Posterior cingulate gyrus (tissue), 11 donors: ENCODE data around the gene DIP2C.
A peak's percentile ranks its signal among the peaks of the same experiment; 100 is the strongest.
"Not testable (repeated sequence)": the region's sequence is repeated elsewhere in the genome, so short reads cannot be mapped to it uniquely, and the experiment has no call there.

ENCODE experiments used
- DNase-seq, 10 donors: peaks; one replicate each; pipeline versions ENCODE4 v3.0.0 to v3.0.0-alpha.2; 2020 to 2021; ENCODE audit warnings: mixed read lengths in 3 of 10
- intact Hi-C: fragments of 100-400 bp; cut with DNase I; formaldehyde crosslinking; loops from one replicate; pipeline ENCODE4 v1.15.1; 2023

DIP2C gene

GRCh38 chr10:647019-647418 is 42.4 kb downstream of the DIP2C start:
- DNase-seq, intact Hi-C loops: not testable (repeated sequence)

- intact Hi-C loops: no loop called here
- peak in 1 of 10 donors; percentile 56 for DNase-seq
Observed at GRCh38 chr10:646118-646524, 43.3 kb downstream of the DIP2C start.

- intact Hi-C loops: no loop called here
- DNase-seq: no peak
Observed at GRCh38 chr10:644943-645334, 44.5 kb downstream of the DIP2C start.

- intact Hi-C loops: no loop called here
- peak in 1 of 10 donors; percentile 66 for DNase-seq
Observed at GRCh38 chr10:644076-644942, 45.2 kb downstream of the DIP2C start.

GRCh38 chr10:642186-642890 is 47.1 kb downstream of the DIP2C start:
- DNase-seq: peak in 2 of 10 donors; percentile 48 to 57
- intact Hi-C loops: no loop called here

- peak in 3 of 10 donors; percentile 54 to 68 (median 54) for DNase-seq
- intact Hi-C loops: no loop called here
Observed at GRCh38 chr10:641149-642010, 48.1 kb downstream of the DIP2C start.

- intact Hi-C loops: no loop called here
- peak in 2 of 10 donors; percentile 20 to 62 for DNase-seq
Observed at GRCh38 chr10:640673-641045, 48.8 kb downstream of the DIP2C start.

- DNase-seq: peak in 6 of 10 donors; percentile 24 to 92 (median 62)
- intact Hi-C loops: loop anchor here (10.0 kb wide), 1 partner anchor 45 kb away; the partner anchor contains the start of gene DIP2C
Observed at GRCh38 chr10:639751-640672, 49.5 kb downstream of the DIP2C start.

GRCh38 chr10:639001-639750 is 50.3 kb downstream of the DIP2C start:
- peak in 3 of 10 donors; percentile 9 to 76 (median 59) for DNase-seq

GRCh38 chr10:637771-638195 is 51.7 kb downstream of the DIP2C start:
- intact Hi-C loops: loop anchor here (10.0 kb wide), 1 partner anchor 47 kb away; the partner anchor contains the start of gene DIP2C
- peak in 1 of 10 donors; percentile 19 for DNase-seq

More at GRCh38 chr10:639001-639750, 50.3 kb downstream of the DIP2C start:
- intact Hi-C loops: loop anchor here (10.0 kb wide), 1 partner anchor 46 kb away; the partner anchor contains the start of gene DIP2C

GRCh38 chr10:637221-637620 is 52.2 kb downstream of the DIP2C start:
- intact Hi-C loops: loop anchor here (10.0 kb wide), 1 partner anchor 48 kb away; the partner anchor contains the start of gene DIP2C
- DNase-seq: peak in 2 of 10 donors; percentile 7 to 79

- DNase-seq: peak in 2 of 10 donors; percentile 37 to 60
- intact Hi-C loops: loop anchor here (10.0 kb wide), 1 partner anchor 48 kb away; the partner anchor contains the start of gene DIP2C
Observed at GRCh38 chr10:636769-637168, 52.7 kb downstream of the DIP2C start.

- DNase-seq: peak in 3 of 10 donors; percentile 70 to 78 (median 76)
- intact Hi-C loops: loop anchor here (10.0 kb wide), 1 partner anchor 49 kb away; the partner anchor contains the start of gene DIP2C
Observed at GRCh38 chr10:636016-636730, 53.3 kb downstream of the DIP2C start.

- DNase-seq: peak in 8 of 10 donors; percentile 50 to 96 (median 75)
- intact Hi-C loops: loop anchor here (10.0 kb wide), 1 partner anchor 50 kb away; the partner anchor contains the start of gene DIP2C
Observed at GRCh38 chr10:635088-635861, 54.2 kb downstream of the DIP2C start.

- intact Hi-C loops: loop anchor here (10.0 kb wide), 1 partner anchor 51 kb away; the partner anchor contains the start of gene DIP2C
- peak in 1 of 10 donors; percentile 11 for DNase-seq
Observed at GRCh38 chr10:634256-634655, 55.2 kb downstream of the DIP2C start.
